K562 (cell line): ENCODE data around the gene FKRP. TPM values are rescaled to one million over a fixed set of nuclear protein-coding genes. Genes with fewer than 3 reads are reported as not detected.
A peak's percentile ranks its signal among the peaks of the same experiment; 100 is the strongest.

Experiments used
- ATAC-seq: fragments of 200-7000 bp; cut with Tn5 transposase; 3 replicates; pipeline ENCODE4 v1.9.1; 2020; ENCODE audit warnings: moderate library complexity
- BruUV-seq: library from RNA; stranded (reverse); fragments of 400-500 nt; replicated peaks from 2 replicates; lab custom pipeline; 2021; lab: Mats Ljungman, UMichigan
- CTCF ChIA-PET: fragments of 300-600 bp; formaldehyde crosslinking; extraction: SDS; loops from one replicate; lab custom pipeline; 2021; ENCODE audit warnings: low intra/inter-chr PET ratio; lab: Yijun Ruan, JAX
- POLR2A ChIA-PET: fragments of 300-600, 350-650 bp; sonication (Branson Sonifier 250); formaldehyde crosslinking; extraction: SDS; loops from one replicate; lab custom pipeline; 2021; ENCODE audit warnings: antibody characterized with exemption, inconsistent platforms; lab: Yijun Ruan, JAX
- DNase-seq, 4 experiments: peaks; one replicate each; pipeline versions ENCODE4 v3.0.0 to v3.0.0-alpha.2; 2011 to 2018; ENCODE audit warnings: low spot score in 3 of 4, mixed read lengths in 3 of 4; ENCODE audit errors: extremely low read depth in 1 of 4
- FAIRE-seq: peaks from 2 replicates; lab custom pipeline; 2011; peaks lifted over from hg19 to GRCh38; lab: Jason Lieb, UNC
- H2AFZ ChIP-seq: 2 replicates; pipeline ENCODE4 v1.6.0; 2011; ENCODE audit warnings: low read depth, low read length, control low read depth, inconsistent platforms
- H3K27ac ChIP-seq: fragments of 200-600 bp; 3 replicates; pipeline ENCODE4 v1.8.0; 2011; ENCODE audit warnings: low read depth, mild to moderate bottlenecking, control low read depth, inconsistent platforms, low read length, moderate library complexity, mixed read lengths; ENCODE audit errors: extremely low read depth
- H3K27me3 ChIP-seq, 2 experiments: fragments of 300-600 bp in 1 of 2; 2 replicates in 1 of 2; 3 replicates in 1 of 2; pipeline versions ENCODE4 v1.6.0 to v1.8.0; 2011; ENCODE audit warnings: inconsistent platforms in 2 of 2, low read length in 2 of 2, mild to moderate bottlenecking in 1 of 2, mixed read lengths in 1 of 2, moderate library complexity in 1 of 2; ENCODE audit not compliant: control insufficient read depth in 2 of 2, insufficient read depth in 2 of 2
- H3K36me3 ChIP-seq: fragments of 300-600 bp; 3 replicates; pipeline ENCODE4 v1.8.0; 2011; ENCODE audit warnings: mild to moderate bottlenecking, low read length, inconsistent platforms; ENCODE audit not compliant: control insufficient read depth, insufficient read depth
- H3K4me1 ChIP-seq, 2 experiments: fragments of 200-600 bp in 1 of 2; replicated peaks in 1 of 2; 2 replicates in 1 of 2; 3 replicates in 1 of 2; pipeline versions ENCODE4 v1.5.1 to v1.8.0; 2011; ENCODE audit warnings: inconsistent platforms in 2 of 2, low read length in 2 of 2, mild to moderate bottlenecking in 1 of 2, mixed read lengths in 1 of 2, moderate library complexity in 1 of 2; ENCODE audit not compliant: control insufficient read depth in 2 of 2, insufficient read depth in 2 of 2
- H3K4me2 ChIP-seq: 2 replicates; pipeline ENCODE4 v1.6.1; 2011; ENCODE audit warnings: low read length, control low read depth, inconsistent platforms, mixed read lengths; ENCODE audit not compliant: insufficient read depth
- H3K4me3 ChIP-seq: fragments of 200-600 bp; sonication (generic), shearing (Covaris generic); 2 replicates; pipeline ENCODE4 v1.5.1; 2016; ENCODE audit warnings: control low read depth, inconsistent platforms
- H3K79me2 ChIP-seq: fragments of 200-600 bp; 3 replicates; pipeline ENCODE4 v1.8.0; 2011; ENCODE audit warnings: low read length, inconsistent platforms; ENCODE audit not compliant: control insufficient read depth, insufficient read depth
- H3K9ac ChIP-seq, 2 experiments: 2 replicates each; pipeline versions ENCODE4 v1.6.0 to v1.6.1; 2011; ENCODE audit warnings: low read depth in 2 of 2, low read length in 2 of 2, control low read depth in 1 of 2, inconsistent platforms in 1 of 2, mild to moderate bottlenecking in 1 of 2, mixed read lengths in 1 of 2; ENCODE audit not compliant: insufficient read depth in 1 of 2
- H3K9me1 ChIP-seq: one replicate; pipeline ENCODE4 v1.6.0; 2011; ENCODE audit warnings: inconsistent platforms, mild to moderate bottlenecking, low read length, moderate library complexity; ENCODE audit not compliant: control insufficient read depth, insufficient read depth
- H3K9me3 ChIP-seq: replicated peaks from 2 replicates; pipeline ENCODE4 v1.5.1; 2011; ENCODE audit warnings: low read depth, low read length, inconsistent platforms; ENCODE audit not compliant: control insufficient read depth, insufficient read depth
- H4K20me1 ChIP-seq: replicated peaks from 2 replicates; pipeline ENCODE4 v1.6.1; 2011; ENCODE audit warnings: low read length, inconsistent platforms, mixed read lengths; ENCODE audit not compliant: control insufficient read depth, insufficient read depth
- GABPB1 ChIP-seq: sonication (generic); formaldehyde crosslinking; IDR thresholded peaks from 2 replicates; pipeline ENCODE4 v1.8.0; 2022; ENCODE audit warnings: mild to moderate bottlenecking, missing genetic modification reagents
- KAT8 ChIP-seq: fragments of 450-650 bp; IDR thresholded peaks from 2 replicates; pipeline ENCODE4 v1.6.1; 2016; ENCODE audit warnings: low read depth, mild to moderate bottlenecking
- MYNN ChIP-seq, 2 experiments: sonication (generic); formaldehyde crosslinking in 1 of 2; IDR thresholded peaks; 2 replicates each; pipeline versions ENCODE4 v1.5.0 to v1.6.1; 2016 to 2020; ENCODE audit warnings: antibody characterized with exemption in 1 of 2, missing genetic modification reagents in 1 of 2
- NFATC3 ChIP-seq: fragments of 450-650 bp; IDR thresholded peaks from 2 replicates; pipeline ENCODE4 v1.6.1; 2017; ENCODE audit warnings: mild to moderate bottlenecking
- NFE2L1 ChIP-seq: fragments of 450-650 bp; IDR thresholded peaks from 2 replicates; pipeline ENCODE4 v1.6.1; 2016; ENCODE audit warnings: missing genetic modification characterization, low read depth, mild to moderate bottlenecking, missing compliant biosample characterization, moderate library complexity, borderline replicate concordance
- POLR2G ChIP-seq: fragments of 200-400 bp; formaldehyde crosslinking; IDR thresholded peaks from 2 replicates; pipeline ENCODE4 v1.6.1; 2017; ENCODE audit warnings: low read depth, mild to moderate bottlenecking, antibody characterized with exemption, low read length, moderate library complexity
- RBM22 ChIP-seq: fragments of 200-400 bp; formaldehyde crosslinking; IDR thresholded peaks from 2 replicates; pipeline ENCODE4 v1.6.1; 2018; ENCODE audit warnings: low read length, low read depth; ENCODE audit not compliant: poor library complexity, severe bottlenecking
- WGBS: fragments of 100-300 bp; shearing (Covaris generic); methylation state at CpG from one replicate; pipeline ENCODE4 v1.1.6; 2016; ENCODE audit warnings: low coverage, mixed read lengths; ENCODE audit not compliant: insufficient coverage; ENCODE audit errors: missing lambda C conversion rate; 5-methylcytosine and 5-hydroxymethylcytosine counted together
- in situ Hi-C: fragments of 300-500 bp; cut with MboI; formaldehyde crosslinking; loops from 4 replicates; pipeline ENCODE4 v1.15.0; 2018; ENCODE audit warnings: inconsistent platforms, mixed read lengths
- intact Hi-C: fragments of 100-400 bp; cut with micrococcal nuclease; formaldehyde crosslinking; loops from 2 replicates; pipeline ENCODE4 v1.14.2; 2022
- polyA plus RNA-seq, 8 experiments: library from polyadenylated mRNA; depleted of rRNA in 4 of 8; stranded (reverse) in 5 of 8; unstranded in 3 of 8; fragments of >200 nt; fragmentation: Nextera tagmentation in 2 of 8; fragmentation: Illumina TruSeq in 1 of 8; extraction: Ambion mirVana in 2 of 8; extraction: Trizol in 1 of 8; gene quantifications; 2 replicates each; pipeline versions ENCODE4 v1.2.1 to v1.2.3, GENCODE V29; 2011 to 2014; ENCODE audit warnings: inconsistent platforms in 1 of 8, missing spikeins in 1 of 8
- total RNA-seq, 7 experiments: library from RNA; depleted of rRNA in 6 of 7; stranded (reverse); fragments of >200 nt in 6 of 7; fragmentation: Illumina TruSeq in 2 of 7; extraction: Trizol in 2 of 7; gene quantifications; 2 replicates each; pipeline versions ENCODE4 v1.2.1 to v1.2.3, GENCODE V29; 2011 to 2021; ENCODE audit warnings: low replicate concordance in 1 of 7

FKRP gene
- total and polyA plus RNA-seq, 9 of the 15 experiments (the other 6 are each of a cell fraction or from before 2014, with no cell fraction given): 0.68 to 16.1 (median 6.5) TPM

DNA sequence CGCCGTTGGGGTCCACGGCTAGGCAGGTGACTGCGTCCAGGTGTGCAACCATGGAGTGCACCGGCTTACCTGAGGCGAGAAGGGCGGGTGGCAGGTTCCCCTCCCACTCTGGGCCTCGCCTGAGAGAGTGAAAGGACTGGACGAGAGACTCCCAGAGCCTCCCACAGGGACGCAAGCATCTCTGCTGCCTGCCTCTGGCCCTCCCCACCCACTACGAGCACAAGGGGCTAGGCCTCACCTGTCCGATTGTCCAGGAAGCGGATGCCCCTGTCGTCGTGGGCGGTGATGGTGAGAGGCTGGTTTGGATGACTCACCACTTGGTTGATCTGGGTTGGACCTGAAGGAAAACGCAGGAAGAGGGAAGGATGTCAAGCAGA is 23.9 kb upstream of the FKRP start:
- BruUV-seq: no TSS peak
- Histone ChIP-seq H3K4me3 (no peak overlapping the region), H3K27ac (no peak overlapping the region), H3K9ac (no peak overlapping the region; a peak in 1 of 4 replicates), H4K20me1 (peaks cover 7% of the 10 kb centered on the region; the same call in 1 of the 2 replicates), H3K9me1 (no peaks in the 10 kb centered on the region), H3K27me3 (no peaks in the 10 kb centered on the region), H3K36me3 (peaks cover 86% of the 10 kb centered on the region; the same call in 2 of the 3 replicates), H3K9me3 (no peaks in the 10 kb centered on the region), H3K79me2 (no peaks in the 10 kb centered on the region), H3K4me2 (no peak overlapping the region), H3K4me1 (peaks cover 9 to 57% of the 10 kb centered on the region in 2 experiments; a peak in 4 of 5 replicates), H2AFZ (no peak overlapping the region)
- TF ChIP-seq GABPB1 (CRISPR knock-in tag) (0 out of 2 replicates have a peak, but pooled peaks have one; percentile 13), KAT8 (no peak), NFATC3 (no peak), POLR2G (0 out of 2 replicates have a peak, but pooled peaks have one; percentile 4)
- ChIA-PET CTCF (interaction anchor here (0.6 kb wide), 1 partner anchor 86 kb away, joined by 6 read pairs; no protein-coding TSS in a partner anchor), POLR2A (interaction anchor here (0.6 to 1.3 kb wide), 2 partner anchors 8 to 11 kb away, joined by 4 to 5 read pairs; no protein-coding TSS in a partner anchor)
- DNase-seq (no peak), FAIRE-seq (no peak), ATAC-seq (no peak)
- intact Hi-C loops: no loop called here
- WGBS: 85% methylated on average over 12 of the region's 17 CpGs
- in situ Hi-C loops: no loop called here

DNA sequence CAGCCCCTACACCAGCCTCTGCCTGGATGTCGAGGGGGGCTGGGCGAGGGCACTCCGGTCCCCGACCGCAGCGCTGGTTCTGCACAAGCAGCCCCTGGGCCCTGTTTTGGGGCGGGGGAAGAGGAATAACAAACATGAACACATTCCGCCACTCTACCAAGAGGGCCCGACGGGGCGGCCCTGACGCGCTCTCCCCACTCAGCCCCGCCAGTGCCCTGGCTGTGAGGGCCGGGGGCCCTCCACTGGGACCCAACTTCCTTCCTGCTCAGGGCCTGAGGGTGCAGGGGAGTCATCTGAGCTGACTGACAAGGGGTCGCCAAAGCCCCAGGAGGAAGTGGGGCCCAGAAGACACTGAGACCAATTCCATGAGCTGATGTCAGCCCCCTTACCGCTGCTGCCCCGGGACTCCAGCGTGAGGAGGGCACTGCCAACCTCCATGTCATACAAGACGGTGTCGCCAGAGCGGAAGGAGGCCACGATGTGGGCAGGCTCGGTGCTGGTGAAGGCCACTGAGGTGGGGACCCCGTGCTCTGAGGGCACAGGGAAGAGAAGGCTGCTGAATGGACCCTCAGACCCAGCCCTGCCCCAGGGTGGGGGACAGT is 23.3 kb upstream of the FKRP start:
- WGBS: 89% methylated on average over 22 of the region's 25 CpGs
- Histone ChIP-seq H3K9me1 (no peaks in the 10 kb centered on the region), H3K79me2 (no peaks in the 10 kb centered on the region), H2AFZ (no peak overlapping the region), H3K9me3 (no peaks in the 10 kb centered on the region), H3K27me3 (no peaks in the 10 kb centered on the region), H3K9ac (no peak overlapping the region; a peak in 1 of 4 replicates), H4K20me1 (peaks cover 7% of the 10 kb centered on the region; the same call in 1 of the 2 replicates), H3K36me3 (peaks cover 91% of the 10 kb centered on the region; the same call in 2 of the 3 replicates), H3K4me1 (peaks cover 9 to 57% of the 10 kb centered on the region in 2 experiments; a peak in 4 of 5 replicates), H3K27ac (no peak overlapping the region), H3K4me3 (no peak overlapping the region), H3K4me2 (no peak overlapping the region)
- DNase-seq (no peak), ATAC-seq (no peak), FAIRE-seq (no peak)
- POLR2A ChIA-PET: interaction anchor here (0.6 kb wide), 1 partner anchor 20 kb away, joined by 3 read pairs; no protein-coding TSS in a partner anchor
- in situ Hi-C loops (no loop called here), intact Hi-C loops (no loop called here)
- CTCF ChIA-PET: interaction anchor here (0.6 kb wide), 1 partner anchor 86 kb away, joined by 6 read pairs; no protein-coding TSS in a partner anchor
- no peak for TF ChIP-seq MYNN (IDR thresholded peaks at IDR 0.05)
- no peak for TF ChIP-seq MYNN (CRISPR knock-in tag; IDR thresholded peaks at IDR 0.05)
- TF ChIP-seq NFE2L1 (tag): no peak
- TF ChIP-seq RBM22: peak; percentile 36
- peak; percentile 58; the same call in 1 of the 2 replicates for TF ChIP-seq POLR2G
- no TSS peak for BruUV-seq
